Measurements from ENCODE around the gene UCN. TPM values are rescaled to one million over a fixed set of nuclear protein-coding genes. Genes with fewer than 3 reads are reported as not detected.
A peak's percentile ranks its signal among the peaks of the same experiment; 100 is the strongest.
"Not testable (repeated sequence)": the region's sequence is repeated elsewhere in the genome, so short reads cannot be mapped to it uniquely, and the experiment has no call there.

UCN gene
- total RNA-seq, 3 donors from 2014 or later = 0.52 to 1.2 (median 0.92) TPM

- ATAC-seq (no peak), DNase-seq (no peak)
- Histone ChIP-seq H3K4me1 (ENCODE audit: low read depth) (no peaks in the 10 kb centered on the region), H3K4me3 (no peak overlapping the region), H3K9me3 (no peaks in the 10 kb centered on the region), H3K36me3 (ENCODE audit: low read depth) (no peaks in the 10 kb centered on the region)
- intact Hi-C loops (cut with DNase I, micrococcal nuclease) = loop anchor here in 1 of 2 donors (10.0 kb wide), 1 partner anchor 307 kb away; no protein-coding TSS in a partner anchor
- TF ChIP-seq CTCF (IDR thresholded peaks at IDR 0.05) = no peak
These were observed 36.5 kb downstream of the UCN start for GRCh38 chr2:27271631-27272340.

- TF ChIP-seq CTCF (IDR thresholded peaks at IDR 0.05) = no peak
- DNase-seq (no peak), ATAC-seq (no peak)
- intact Hi-C loops (cut with DNase I, micrococcal nuclease) = loop anchor here in 1 of 2 donors (10.0 kb wide), 1 partner anchor 306 kb away; no protein-coding TSS in a partner anchor
- H3K4me1 ChIP-seq (ENCODE audit: low read depth) = no peaks in the 10 kb centered on the region
- no peaks in the 10 kb centered on the region for H3K9me3 ChIP-seq
- no peak overlapping the region for H3K4me3 ChIP-seq
- H3K36me3 ChIP-seq (ENCODE audit: low read depth) = no peaks in the 10 kb centered on the region
These were observed 37.6 kb downstream of the UCN start for GRCh38 chr2:27270670-27271069.

DNA sequence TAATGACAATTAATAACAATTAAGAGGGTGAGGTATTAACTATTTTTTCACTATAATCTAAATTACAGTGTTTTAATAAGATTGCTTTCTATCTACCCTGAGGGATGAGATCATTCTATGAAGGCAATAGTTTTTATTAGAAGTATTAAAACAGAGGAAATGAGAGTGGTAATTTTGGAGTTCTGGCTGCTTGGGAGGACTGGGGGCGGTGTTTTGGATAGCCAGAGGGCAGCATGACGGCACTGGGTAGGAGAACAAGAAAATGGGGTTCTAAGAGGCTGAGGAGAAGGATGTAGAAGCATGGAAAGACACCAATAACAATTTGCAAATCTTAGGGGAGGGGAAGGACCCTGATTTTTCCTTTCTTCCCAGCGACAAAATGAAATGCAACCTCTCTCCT is 38.1 kb downstream of the UCN start:
- DNase-seq (no peak), ATAC-seq (no peak)
- Histone ChIP-seq H3K4me1 (ENCODE audit: low read depth) (peaks cover 2% of the 10 kb centered on the region), H3K9me3 (no peaks in the 10 kb centered on the region), H3K4me3 (no peak overlapping the region), H3K36me3 (ENCODE audit: low read depth) (no peaks in the 10 kb centered on the region)
- TF ChIP-seq CTCF (IDR thresholded peaks at IDR 0.05) = no peak
- intact Hi-C loops (cut with DNase I, micrococcal nuclease) = loop anchor here in 1 of 2 donors (10.0 kb wide), 1 partner anchor 305 kb away; no protein-coding TSS in a partner anchor

DNA sequence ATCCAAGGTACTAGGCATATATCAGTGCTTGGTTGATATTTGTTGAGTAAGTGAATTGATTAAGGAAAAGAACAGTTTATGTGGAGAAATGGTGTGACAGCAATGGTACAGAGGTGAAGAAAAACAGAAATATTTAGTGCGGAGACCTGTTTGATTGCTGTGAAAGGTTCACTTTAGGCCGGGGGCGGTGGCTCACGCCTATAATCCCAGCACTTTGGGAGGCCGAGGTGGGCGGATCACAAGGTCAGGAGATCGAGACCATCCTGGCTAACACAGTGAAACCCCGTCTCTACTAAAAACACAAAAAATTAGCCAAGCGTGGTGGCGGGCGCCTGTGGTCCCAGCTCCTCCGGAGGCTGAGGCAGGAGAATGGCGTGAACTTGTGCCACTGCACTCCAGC is 39.9 kb downstream of the UCN start:
- ATAC-seq; H3K9me3 ChIP-seq; H3K36me3 ChIP-seq (ENCODE audit: low read depth): not testable (repeated sequence)

DNA sequence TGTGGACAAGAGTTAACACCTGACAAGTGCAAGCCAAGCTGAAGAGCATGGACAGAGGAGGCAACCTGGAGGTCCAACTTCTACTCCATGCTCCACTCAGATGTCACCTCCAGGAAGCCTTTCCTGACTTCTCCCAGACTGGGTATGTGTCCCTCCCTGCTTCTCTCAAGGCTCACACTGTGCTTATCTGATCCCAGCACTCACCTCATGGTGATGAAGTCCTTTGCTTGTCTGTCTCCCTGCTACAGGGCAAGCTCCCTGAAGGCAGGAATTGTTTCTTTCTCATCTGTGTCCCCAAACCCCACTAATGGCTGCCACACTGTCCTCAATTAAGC is 42.7 kb downstream of the UCN start:
- Histone ChIP-seq H3K36me3 (ENCODE audit: low read depth) (no peaks in the 10 kb centered on the region), H3K4me3 (no peak overlapping the region), H3K9me3 (no peaks in the 10 kb centered on the region), H3K4me1 (ENCODE audit: low read depth) (peaks cover 33% of the 10 kb centered on the region)
- TF ChIP-seq CTCF (IDR thresholded peaks at IDR 0.05) = no peak
- no peak for DNase-seq
- ATAC-seq = no peak
- intact Hi-C loops (cut with DNase I, micrococcal nuclease) = no loop called here

More for the DNA sequence above, 39.9 kb downstream of the UCN start:
- DNase-seq; intact Hi-C loops (cut with DNase I, micrococcal nuclease); H3K4me3 ChIP-seq: not testable (repeated sequence)
- peaks cover 18% of the 10 kb centered on the region for H3K4me1 ChIP-seq (ENCODE audit: low read depth)

- Histone ChIP-seq H3K36me3 (ENCODE audit: low read depth) (no peaks in the 10 kb centered on the region), H3K4me1 (ENCODE audit: low read depth) (peaks cover 33% of the 10 kb centered on the region), H3K4me3 (no peak overlapping the region), H3K9me3 (no peaks in the 10 kb centered on the region)
- TF ChIP-seq CTCF (IDR thresholded peaks at IDR 0.05) = peak; percentile 28
- ATAC-seq = peak; percentile 80
- DNase-seq = peak; percentile 63 to 78 (median 64)
- intact Hi-C loops (cut with DNase I, micrococcal nuclease) = no loop called here
These were observed 43.3 kb downstream of the UCN start for GRCh38 chr2:27264753-27265535.

Measured in mucosa of descending colon (tissue), 3 donors.